Muscle layer of colon (tissue), 2 donors: ENCODE data around the gene KCNQ1.

ENCODE experiments used
- H3K27ac ChIP-seq: one replicate; pipeline ENCODE4 v1.7.0; 2013; ENCODE audit warnings: low read depth, mild to moderate bottlenecking, low read length, moderate library complexity
- H3K27me3 ChIP-seq, 2 donors: one replicate each; pipeline ENCODE4 v1.7.0; 2013; ENCODE audit warnings: low read length in 2 of 2, mild to moderate bottlenecking in 2 of 2; ENCODE audit not compliant: insufficient read depth in 2 of 2, control insufficient read depth in 1 of 2
- H3K36me3 ChIP-seq: one replicate; pipeline ENCODE4 v1.7.0; 2013; ENCODE audit warnings: mild to moderate bottlenecking, low read length; ENCODE audit not compliant: insufficient read depth
- H3K4me1 ChIP-seq: one replicate; pipeline ENCODE4 v1.7.0; 2013; ENCODE audit warnings: mild to moderate bottlenecking, low read length; ENCODE audit not compliant: insufficient read depth
- H3K4me3 ChIP-seq, 2 donors: one replicate each; pipeline ENCODE4 v1.7.0; 2013; ENCODE audit warnings: low read length in 2 of 2, low read depth in 1 of 2, mild to moderate bottlenecking in 1 of 2, moderate library complexity in 1 of 2
- H3K9ac ChIP-seq: one replicate; pipeline ENCODE4 v1.7.0; 2013; ENCODE audit warnings: low read length
- H3K9me3 ChIP-seq: one replicate; pipeline ENCODE4 v1.7.0; 2013; ENCODE audit warnings: mild to moderate bottlenecking, low read length
- donor health status: abdominal sarcoma.
- donor health status: Adenocarcinoma of cecum.

The KCNQ1 gene

GRCh38 chr11:2651054-2651617 is 206.3 kb downstream of the KCNQ1 start:
- Histone ChIP-seq H3K9me3 (peaks cover 24% of the 10 kb centered on the region), H3K27me3 (no peaks in the 10 kb centered on the region), H3K4me3 (no peak overlapping the region), H3K4me1 (no peaks in the 10 kb centered on the region), H3K36me3 (no peaks in the 10 kb centered on the region), H3K9ac (no peak overlapping the region), H3K27ac (no peak overlapping the region)

GRCh38 chr11:2651826-2652271 is 207.0 kb downstream of the KCNQ1 start:
- H3K4me1 ChIP-seq = no peaks in the 10 kb centered on the region
- H3K9me3 ChIP-seq = peaks cover 21% of the 10 kb centered on the region
- H3K27me3 ChIP-seq = no peaks in the 10 kb centered on the region
- no peak overlapping the region for H3K27ac ChIP-seq
- H3K36me3 ChIP-seq = no peaks in the 10 kb centered on the region
- peak overlapping the region in 1 of 2 donors; percentile 20 for H3K4me3 ChIP-seq
- no peak overlapping the region for H3K9ac ChIP-seq

DNA sequence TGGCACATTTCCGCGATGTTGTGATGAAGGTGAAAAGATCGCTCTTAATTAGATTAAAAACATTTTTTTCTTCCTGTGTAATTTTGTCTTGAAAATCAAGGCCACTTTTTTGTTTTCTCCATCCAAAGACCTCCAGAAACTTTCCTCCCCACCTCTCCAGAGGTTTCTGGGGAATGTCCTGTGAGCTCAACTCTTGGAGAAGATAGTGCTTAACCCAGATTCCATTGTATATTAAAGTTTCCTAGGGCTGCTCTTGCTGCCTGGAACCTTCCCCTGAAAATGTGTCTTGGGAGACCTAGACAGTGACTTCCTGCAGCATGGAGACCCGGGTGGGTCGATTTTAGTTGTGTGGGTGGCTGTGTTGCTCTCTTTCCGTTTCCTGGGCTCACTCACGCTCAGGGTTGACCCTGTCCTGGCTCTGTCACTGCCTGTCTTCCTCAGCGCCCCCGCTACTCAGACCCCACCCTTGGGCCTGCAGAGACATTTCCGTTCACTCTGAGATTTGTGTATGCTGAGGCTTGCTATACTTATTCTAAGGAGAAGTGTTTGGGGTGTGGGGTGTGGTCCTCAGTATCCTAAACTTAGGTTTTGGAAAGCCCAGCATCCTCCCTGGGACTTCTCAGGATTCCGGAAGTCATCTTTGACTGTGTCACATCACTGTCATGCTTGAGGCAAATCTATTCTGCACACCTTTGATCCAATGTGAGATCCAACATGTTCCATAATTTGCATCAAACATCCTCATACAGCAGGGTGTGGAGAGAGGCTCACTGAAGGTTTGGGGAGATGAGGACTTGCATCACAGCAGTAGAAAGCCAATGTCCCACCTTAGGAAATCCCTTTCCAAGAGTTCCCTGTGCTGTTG is 207.8 kb downstream of the KCNQ1 start:
- Histone ChIP-seq H3K4me3 (peak overlapping the region in 1 of 2 donors; percentile 20), H3K9me3 (peaks cover 17% of the 10 kb centered on the region)

GRCh38 chr11:2653198-2653551 is 208.4 kb downstream of the KCNQ1 start:
- H3K4me1 ChIP-seq = no peaks in the 10 kb centered on the region
- no peaks in the 10 kb centered on the region for H3K36me3 ChIP-seq
- H3K27ac ChIP-seq = no peak overlapping the region
- H3K4me3 ChIP-seq = no peak overlapping the region
- no peak overlapping the region for H3K9ac ChIP-seq
- H3K27me3 ChIP-seq = no peaks in the 10 kb centered on the region
- peaks cover 17% of the 10 kb centered on the region for H3K9me3 ChIP-seq

More for the DNA sequence above, 207.8 kb downstream of the KCNQ1 start:
- no peaks in the 10 kb centered on the region for H3K27me3 ChIP-seq
- no peak overlapping the region for H3K9ac ChIP-seq
- H3K36me3 ChIP-seq = no peaks in the 10 kb centered on the region
- no peak overlapping the region for H3K27ac ChIP-seq
- H3K4me1 ChIP-seq = no peaks in the 10 kb centered on the region

- Histone ChIP-seq H3K4me3 (no peak overlapping the region), H3K36me3 (no peaks in the 10 kb centered on the region), H3K9me3 (peaks cover 17% of the 10 kb centered on the region)
These were observed 209.3 kb downstream of the KCNQ1 start for GRCh38 chr11:2653930-2654739.

DNA sequence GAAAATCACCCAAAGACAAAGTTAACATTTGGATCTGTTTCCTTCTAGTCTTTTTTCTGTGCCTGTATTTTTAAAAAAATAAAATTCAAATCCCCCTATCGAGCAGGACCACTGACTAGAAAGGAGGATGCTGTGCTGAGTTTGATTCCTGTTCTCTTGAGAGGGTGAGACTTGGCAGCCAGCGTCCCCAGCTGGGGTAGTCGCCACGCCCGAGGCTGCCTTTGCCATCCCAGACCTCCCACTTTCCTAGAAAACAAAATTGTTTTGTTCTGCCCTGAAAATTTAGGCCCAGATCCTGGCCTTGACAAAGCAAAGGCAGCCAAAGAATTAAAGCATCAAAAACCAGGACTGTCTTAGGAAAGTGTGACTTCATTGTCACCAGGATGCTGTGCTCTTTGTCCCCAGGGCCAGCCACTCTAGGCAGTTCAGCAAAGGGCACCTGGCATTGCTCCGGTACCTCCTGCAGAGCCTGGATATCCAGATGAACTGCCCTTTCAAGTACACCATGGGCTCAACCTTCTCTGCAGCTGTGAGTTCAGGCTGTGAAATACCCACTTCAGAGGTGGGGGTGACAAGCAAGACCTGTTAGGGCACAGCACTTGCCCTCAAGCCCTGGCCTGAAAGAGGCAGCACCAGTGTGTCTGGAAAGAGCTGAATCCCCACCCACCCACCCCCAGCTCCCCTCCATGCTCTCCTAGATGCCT is 210.4 kb downstream of the KCNQ1 start:
- Histone ChIP-seq H3K4me3 (no peak overlapping the region), H3K4me1 (no peaks in the 10 kb centered on the region), H3K27me3 (no peaks in the 10 kb centered on the region), H3K9me3 (peaks cover 12% of the 10 kb centered on the region), H3K9ac (no peak overlapping the region), H3K36me3 (no peaks in the 10 kb centered on the region), H3K27ac (no peak overlapping the region)

More at GRCh38 chr11:2653930-2654739, 209.3 kb downstream of the KCNQ1 start:
- no peaks in the 10 kb centered on the region for H3K27me3 ChIP-seq
- H3K27ac ChIP-seq = no peak overlapping the region
- no peak overlapping the region for H3K9ac ChIP-seq
- no peaks in the 10 kb centered on the region for H3K4me1 ChIP-seq

- no peak overlapping the region for H3K27ac ChIP-seq
- H3K4me1 ChIP-seq = no peaks in the 10 kb centered on the region
- no peaks in the 10 kb centered on the region for H3K27me3 ChIP-seq
- H3K4me3 ChIP-seq = no peak overlapping the region
- H3K9ac ChIP-seq = no peak overlapping the region
- peaks cover 3% of the 10 kb centered on the region for H3K9me3 ChIP-seq
- H3K36me3 ChIP-seq = no peaks in the 10 kb centered on the region
These were observed 211.2 kb downstream of the KCNQ1 start for GRCh38 chr11:2655834-2656622.

GRCh38 chr11:2656859-2657258 is 212.1 kb downstream of the KCNQ1 start:
- no peaks in the 10 kb centered on the region for H3K4me1 ChIP-seq

DNA sequence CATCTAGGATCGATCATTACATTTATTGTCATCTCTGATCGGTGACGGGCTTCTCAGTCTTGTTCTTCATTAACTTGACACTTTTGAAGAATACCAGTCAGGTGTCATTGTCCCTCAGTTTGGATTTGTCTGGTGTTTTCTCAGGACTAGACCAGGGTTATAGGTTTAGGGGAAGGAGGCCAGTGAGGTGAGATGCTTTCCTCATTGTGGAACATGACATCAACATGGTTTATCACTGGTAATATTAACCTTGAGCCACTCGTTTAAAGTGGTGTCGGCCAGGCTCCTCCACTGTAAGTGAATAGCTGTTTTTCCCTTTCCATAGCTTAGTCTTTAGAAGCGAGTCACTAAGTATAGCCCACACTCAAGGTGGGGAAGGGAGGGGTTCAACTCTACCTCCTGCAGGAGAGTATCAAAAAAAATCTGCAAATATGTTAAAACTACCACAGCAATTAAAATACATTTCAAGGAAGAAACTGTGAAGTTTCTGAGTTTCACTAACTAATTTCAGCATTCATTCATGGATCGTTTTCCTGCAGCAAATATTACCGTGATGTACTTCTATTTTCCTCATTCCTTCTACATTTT is 213.0 kb downstream of the KCNQ1 start:
- Histone ChIP-seq H3K4me1 (no peaks in the 10 kb centered on the region), H3K4me3 (no peak overlapping the region), H3K9me3 (no peaks in the 10 kb centered on the region)

More at GRCh38 chr11:2656859-2657258, 212.1 kb downstream of the KCNQ1 start:
- H3K9ac ChIP-seq = no peak overlapping the region
- H3K27me3 ChIP-seq = no peaks in the 10 kb centered on the region
- no peaks in the 10 kb centered on the region for H3K36me3 ChIP-seq
- no peak overlapping the region for H3K4me3 ChIP-seq
- peaks cover 2% of the 10 kb centered on the region for H3K9me3 ChIP-seq
- H3K27ac ChIP-seq = no peak overlapping the region

GRCh38 chr11:2660357-2660939 is 215.6 kb downstream of the KCNQ1 start:
- H3K36me3 ChIP-seq = no peaks in the 10 kb centered on the region
- H3K27ac ChIP-seq = no peak overlapping the region
- H3K4me3 ChIP-seq = no peak overlapping the region
- H3K4me1 ChIP-seq = no peaks in the 10 kb centered on the region
- no peaks in the 10 kb centered on the region for H3K9me3 ChIP-seq
- no peak overlapping the region for H3K9ac ChIP-seq
- no peaks in the 10 kb centered on the region for H3K27me3 ChIP-seq

More for the DNA sequence above, 213.0 kb downstream of the KCNQ1 start:
- H3K27me3 ChIP-seq = no peaks in the 10 kb centered on the region
- no peak overlapping the region for H3K27ac ChIP-seq
- no peak overlapping the region for H3K9ac ChIP-seq
- no peaks in the 10 kb centered on the region for H3K36me3 ChIP-seq
